HFFc6 (cell line): ENCODE measurements around the gene ATP6AP2. TPM values are rescaled to one million over a fixed set of nuclear protein-coding genes. Genes with fewer than 3 reads are reported as not detected.

Experiments
- DNase-seq: peaks from one replicate; pipeline ENCODE4 v3.0.0-alpha.2; 2018
- H3K27ac Mint-ChIP-seq: 2 replicates; pipeline ENCODE4 v1.8.0; 2020; ENCODE audit warnings: mild to moderate bottlenecking, mixed read lengths
- H3K27me3 Mint-ChIP-seq: 2 replicates; pipeline ENCODE4 v1.8.0; 2021; ENCODE audit warnings: mild to moderate bottlenecking, moderate library complexity, mixed read lengths; ENCODE audit not compliant: insufficient read depth
- H3K36me3 Mint-ChIP-seq: 2 replicates; pipeline ENCODE4 v1.8.0; 2021; ENCODE audit warnings: low read depth, mixed read lengths
- H3K4me1 Mint-ChIP-seq: 2 replicates; pipeline ENCODE4 v1.8.0; 2020; ENCODE audit warnings: low read depth, mixed read lengths
- H3K4me3 Mint-ChIP-seq: 2 replicates; pipeline ENCODE4 v1.8.0; 2020; ENCODE audit warnings: mild to moderate bottlenecking, moderate library complexity, mixed read lengths
- H3K9me3 Mint-ChIP-seq: 2 replicates; pipeline ENCODE4 v1.8.0; 2020; ENCODE audit warnings: mild to moderate bottlenecking, mixed read lengths
- total RNA-seq, 6 experiments: library from RNA; stranded (reverse); fragmentation: NEBNext Ultra II Directional; extraction: Animal tissue kit (Norgen Biotek cat#: 25700); gene quantifications; 2 replicates in 1 of 6; 3 replicates in 5 of 6; pipeline ENCODE4 v1.2.3, GENCODE V29; 2021
- TF ChIP-seq, protein P1 (sequence below): fragments of 200-600 bp; sonication (generic); IDR thresholded peaks from 2 replicates; pipeline ENCODE4 v1.5.0; 2021; ENCODE audit warnings: antibody characterized with exemption, mild to moderate bottlenecking

The ATP6AP2 gene
- total RNA-seq, 6 experiments from 2014 or later, result 112 to 143 (median 123) TPM

DNA sequence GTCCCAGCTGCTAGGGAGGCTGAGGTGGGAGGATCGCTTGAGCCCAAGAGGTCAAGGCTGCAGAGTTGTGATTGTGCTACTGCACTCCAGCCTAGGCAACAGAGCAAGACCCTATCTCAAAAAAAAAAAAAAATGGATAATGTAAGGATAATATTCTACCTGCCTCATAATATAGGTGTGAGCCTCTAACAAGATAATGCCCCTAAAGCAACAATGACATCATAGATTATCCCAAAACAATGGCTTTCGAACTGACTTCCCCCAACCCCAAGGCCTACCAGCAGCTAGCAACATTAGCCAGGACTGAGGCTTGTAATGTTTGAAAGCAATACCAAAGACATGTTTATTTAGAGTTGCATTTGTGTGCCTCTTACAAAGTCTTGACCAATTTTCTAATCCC lies 33.9 kb upstream of the ATP6AP2 start:
- no peaks in the 10 kb centered on the region for H3K36me3 Mint-ChIP-seq
- H3K27me3 Mint-ChIP-seq, result peaks cover 2% of the 10 kb centered on the region
- H3K4me3 Mint-ChIP-seq, result no peak overlapping the region
- no peak for DNase-seq
- H3K4me1 Mint-ChIP-seq, result peaks cover 14% of the 10 kb centered on the region
- TF ChIP-seq, protein P1, sequence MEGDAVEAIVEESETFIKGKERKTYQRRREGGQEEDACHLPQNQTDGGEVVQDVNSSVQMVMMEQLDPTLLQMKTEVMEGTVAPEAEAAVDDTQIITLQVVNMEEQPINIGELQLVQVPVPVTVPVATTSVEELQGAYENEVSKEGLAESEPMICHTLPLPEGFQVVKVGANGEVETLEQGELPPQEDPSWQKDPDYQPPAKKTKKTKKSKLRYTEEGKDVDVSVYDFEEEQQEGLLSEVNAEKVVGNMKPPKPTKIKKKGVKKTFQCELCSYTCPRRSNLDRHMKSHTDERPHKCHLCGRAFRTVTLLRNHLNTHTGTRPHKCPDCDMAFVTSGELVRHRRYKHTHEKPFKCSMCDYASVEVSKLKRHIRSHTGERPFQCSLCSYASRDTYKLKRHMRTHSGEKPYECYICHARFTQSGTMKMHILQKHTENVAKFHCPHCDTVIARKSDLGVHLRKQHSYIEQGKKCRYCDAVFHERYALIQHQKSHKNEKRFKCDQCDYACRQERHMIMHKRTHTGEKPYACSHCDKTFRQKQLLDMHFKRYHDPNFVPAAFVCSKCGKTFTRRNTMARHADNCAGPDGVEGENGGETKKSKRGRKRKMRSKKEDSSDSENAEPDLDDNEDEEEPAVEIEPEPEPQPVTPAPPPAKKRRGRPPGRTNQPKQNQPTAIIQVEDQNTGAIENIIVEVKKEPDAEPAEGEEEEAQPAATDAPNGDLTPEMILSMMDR, result no peak
- no peak overlapping the region for H3K27ac Mint-ChIP-seq
- no peaks in the 10 kb centered on the region for H3K9me3 Mint-ChIP-seq

DNA sequence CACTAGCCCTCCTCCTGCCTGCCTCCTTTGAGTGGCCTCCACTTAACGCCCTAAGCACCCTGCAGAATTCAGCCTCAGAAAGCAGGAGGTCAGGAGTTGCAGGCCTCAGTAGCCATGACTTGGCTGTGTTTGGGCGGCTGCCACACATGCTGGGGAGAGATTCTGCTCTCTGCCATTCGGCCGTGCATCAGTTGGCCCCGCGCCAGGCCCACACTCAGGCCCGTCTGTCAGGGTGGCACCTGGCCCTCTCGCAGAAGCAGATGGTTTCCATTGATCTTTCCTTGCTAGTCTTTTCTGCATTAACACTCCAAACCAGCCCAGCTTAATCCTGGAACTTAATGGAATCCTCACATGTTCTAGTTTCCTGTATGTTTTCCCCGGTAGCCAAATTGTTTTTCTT lies 30.7 kb upstream of the ATP6AP2 start:
- H3K36me3 Mint-ChIP-seq, result no peaks in the 10 kb centered on the region
- no peak overlapping the region for H3K27ac Mint-ChIP-seq
- DNase-seq, result no peak
- H3K9me3 Mint-ChIP-seq, result no peaks in the 10 kb centered on the region
- peaks cover 2% of the 10 kb centered on the region for H3K27me3 Mint-ChIP-seq
- H3K4me1 Mint-ChIP-seq, result no peaks in the 10 kb centered on the region
- no peak overlapping the region for H3K4me3 Mint-ChIP-seq
- TF ChIP-seq, protein P1, result no peak

DNA sequence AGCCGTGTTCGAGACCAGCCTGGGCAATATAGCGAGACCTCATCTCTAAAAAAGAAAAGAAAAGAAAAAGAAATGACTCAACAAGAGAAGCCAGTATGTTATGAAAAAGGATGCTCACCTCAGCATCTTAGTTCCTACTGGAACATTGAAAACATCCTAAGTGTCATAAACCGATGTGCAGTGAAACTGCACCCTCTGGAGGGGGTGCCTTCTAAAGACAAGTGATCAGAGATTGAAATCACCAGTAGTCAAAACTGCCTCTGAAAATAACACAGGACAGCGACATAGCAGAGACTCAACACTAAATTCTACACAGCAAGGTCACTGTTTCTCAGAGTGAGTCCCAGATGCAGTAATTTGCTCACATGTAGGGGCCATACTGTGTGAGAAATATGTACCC lies 28.0 kb upstream of the ATP6AP2 start:
- TF ChIP-seq, protein P1, result peak; percentile 43; the same call in 1 of the 2 replicates
- Mint-ChIP-seq H3K27ac (no peak overlapping the region), H3K36me3 (no peaks in the 10 kb centered on the region), H3K9me3 (no peaks in the 10 kb centered on the region), H3K27me3 (peaks cover 3% of the 10 kb centered on the region), H3K4me1 (no peaks in the 10 kb centered on the region), H3K4me3 (no peak overlapping the region)
- DNase-seq, result peak; percentile 6

DNA sequence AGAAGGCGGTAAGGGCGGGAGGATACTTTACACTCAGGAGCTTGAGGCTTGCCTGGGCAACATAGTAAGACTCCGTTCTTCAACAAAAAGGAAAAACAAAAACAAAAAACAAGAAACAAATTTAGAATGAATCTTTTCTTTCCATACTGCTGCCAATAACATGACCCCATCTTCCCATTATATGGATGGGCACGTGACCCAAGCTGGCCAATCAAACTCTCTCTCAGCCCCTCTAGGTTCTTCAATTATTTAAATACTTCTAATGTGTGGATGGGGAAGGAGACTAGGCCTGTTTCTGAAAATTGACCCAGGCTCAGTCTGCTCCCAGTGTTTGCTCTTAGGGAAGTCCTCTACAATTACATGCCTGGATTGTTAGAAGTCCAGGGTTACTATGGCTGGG lies 22.2 kb upstream of the ATP6AP2 start:
- Mint-ChIP-seq H3K27me3 (peaks cover 1% of the 10 kb centered on the region), H3K4me1 (no peaks in the 10 kb centered on the region), H3K4me3 (no peak overlapping the region), H3K27ac (no peak overlapping the region), H3K36me3 (no peaks in the 10 kb centered on the region), H3K9me3 (no peaks in the 10 kb centered on the region)
- TF ChIP-seq, protein P1, result no peak
- no peak for DNase-seq

DNA sequence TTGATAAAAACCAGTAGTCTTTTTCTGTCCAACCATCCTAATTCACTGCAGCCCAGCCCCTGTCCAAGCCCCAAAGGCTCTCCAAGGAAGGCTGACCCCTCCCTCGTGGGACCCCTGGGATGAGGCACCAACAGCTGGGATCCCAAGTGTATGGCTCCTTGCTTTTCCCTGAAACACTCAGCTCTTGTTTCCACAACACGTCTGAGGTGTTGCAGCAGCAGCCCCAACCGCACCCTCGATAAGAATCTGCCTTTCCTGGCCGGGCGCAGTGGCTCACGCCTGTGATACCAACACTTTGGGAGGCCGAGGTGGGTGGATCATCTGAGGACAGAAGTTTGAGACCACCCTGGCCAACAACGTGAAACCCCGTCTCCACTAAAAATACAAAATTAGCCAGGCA lies 17.0 kb upstream of the ATP6AP2 start:
- TF ChIP-seq, protein P1, result no peak
- Mint-ChIP-seq H3K4me3 (no peak overlapping the region), H3K9me3 (no peaks in the 10 kb centered on the region), H3K36me3 (no peaks in the 10 kb centered on the region), H3K27me3 (no peaks in the 10 kb centered on the region; the same call in 1 of the 2 replicates), H3K27ac (no peak overlapping the region), H3K4me1 (no peaks in the 10 kb centered on the region)
- no peak for DNase-seq

DNA sequence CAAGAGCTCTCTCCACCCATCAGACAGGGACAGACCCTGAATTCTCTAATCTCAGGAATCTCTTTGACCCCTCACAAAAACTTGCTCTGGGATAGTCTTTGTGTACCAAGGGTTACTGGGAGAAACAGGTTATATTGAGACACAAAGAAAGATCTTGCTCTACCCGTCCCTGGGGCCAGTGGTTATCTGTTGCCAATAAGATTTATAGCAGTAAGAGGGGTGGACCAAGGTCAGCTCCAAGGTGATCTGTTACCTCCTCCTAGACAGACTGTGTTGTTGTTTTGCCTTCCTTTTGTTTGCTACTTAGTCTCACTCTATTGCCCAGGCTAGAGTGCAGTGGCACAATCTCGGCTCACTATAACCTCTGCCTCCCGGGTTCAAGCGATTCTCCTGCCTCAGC lies 16.3 kb upstream of the ATP6AP2 start:
- no peak overlapping the region for H3K27ac Mint-ChIP-seq
- H3K4me3 Mint-ChIP-seq, result no peak overlapping the region

More for the DNA sequence above, 16.3 kb upstream of the ATP6AP2 start:
- H3K9me3 Mint-ChIP-seq, result no peaks in the 10 kb centered on the region
- no peaks in the 10 kb centered on the region for H3K36me3 Mint-ChIP-seq
- H3K27me3 Mint-ChIP-seq, result peaks cover 5% of the 10 kb centered on the region; the same call in 1 of the 2 replicates
- TF ChIP-seq, protein P1, result no peak
- DNase-seq, result no peak
- H3K4me1 Mint-ChIP-seq, result no peaks in the 10 kb centered on the region
